NCI-H146 treated with DMSO at 0.1 percent for 48 hours (cell line): ENCODE results near the gene TBCK.

Experiments
- DNase-seq: peaks from one replicate; lab custom pipeline; 2025; ENCODE audit not compliant: unreplicated experiment; lab: John Stamatoyannopoulos, UW

The TBCK gene

DNA sequence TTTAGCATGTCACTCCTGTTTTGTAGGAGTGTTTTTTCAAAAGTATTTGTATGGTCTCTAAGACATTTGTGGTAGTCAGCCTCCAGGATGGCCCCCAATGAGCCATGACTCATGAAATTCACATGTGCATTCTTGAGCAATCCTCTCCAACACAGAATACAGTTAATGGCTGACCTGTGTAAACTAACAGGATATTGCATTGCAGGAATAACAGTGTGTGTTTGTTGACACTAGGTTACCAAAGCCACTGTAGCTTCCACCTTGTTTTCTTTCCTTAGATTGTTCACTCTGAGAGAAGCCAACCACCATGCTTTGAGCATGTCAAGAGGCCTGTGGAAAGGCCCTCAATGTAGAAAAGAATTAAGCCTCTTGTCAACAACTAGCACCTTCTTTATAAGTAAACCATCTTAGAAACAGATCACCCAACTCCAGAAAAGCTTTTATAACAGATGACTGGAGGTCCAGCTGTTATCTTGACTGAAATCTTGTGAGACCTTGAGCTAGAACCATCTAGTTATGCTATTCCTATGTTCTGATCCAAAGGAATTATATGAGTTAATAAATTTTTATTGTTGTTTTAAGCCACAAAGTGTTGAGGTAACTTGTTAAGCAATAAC is 28.5 kb downstream of the TBCK start:
- no peak for DNase-seq

DNA sequence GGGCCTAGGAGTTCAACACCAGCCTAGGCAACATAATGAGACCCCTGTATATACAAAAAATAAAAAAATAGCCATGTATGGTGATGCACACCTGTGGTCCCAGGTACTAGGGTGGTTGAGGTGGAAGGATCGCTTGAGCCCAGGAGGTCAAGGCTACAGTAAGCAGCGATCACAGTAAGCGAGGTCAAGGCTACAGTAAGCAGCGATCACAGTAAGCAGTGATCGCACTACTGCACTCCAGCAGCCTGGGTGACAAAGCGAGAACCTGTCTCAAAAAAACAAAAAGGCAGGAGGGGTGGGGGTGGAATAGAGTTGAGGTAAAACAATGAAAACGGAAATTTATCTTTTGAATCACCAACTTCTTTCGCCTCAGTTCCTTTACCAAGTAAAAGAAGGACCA is 29.4 kb downstream of the TBCK start:
- no peak for DNase-seq

DNA sequence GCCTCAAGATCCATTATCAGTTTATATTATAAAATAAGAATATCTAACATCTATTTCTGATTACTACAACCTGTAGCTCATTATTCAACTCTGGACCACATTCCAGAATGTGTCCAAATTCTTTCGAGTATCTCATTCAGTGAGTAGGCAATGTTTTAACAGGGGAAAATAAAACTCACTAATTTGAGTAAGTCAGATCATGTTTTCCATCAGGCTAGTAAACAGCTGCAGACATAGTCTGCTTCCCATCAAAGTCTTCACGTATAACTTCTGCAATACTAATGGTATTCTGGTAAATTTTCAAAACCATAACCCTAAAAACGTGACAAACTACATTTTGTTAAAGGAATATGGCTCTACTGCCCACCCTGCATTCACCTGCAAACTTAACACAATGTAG is 31.8 kb downstream of the TBCK start:
- DNase-seq = no peak

DNA sequence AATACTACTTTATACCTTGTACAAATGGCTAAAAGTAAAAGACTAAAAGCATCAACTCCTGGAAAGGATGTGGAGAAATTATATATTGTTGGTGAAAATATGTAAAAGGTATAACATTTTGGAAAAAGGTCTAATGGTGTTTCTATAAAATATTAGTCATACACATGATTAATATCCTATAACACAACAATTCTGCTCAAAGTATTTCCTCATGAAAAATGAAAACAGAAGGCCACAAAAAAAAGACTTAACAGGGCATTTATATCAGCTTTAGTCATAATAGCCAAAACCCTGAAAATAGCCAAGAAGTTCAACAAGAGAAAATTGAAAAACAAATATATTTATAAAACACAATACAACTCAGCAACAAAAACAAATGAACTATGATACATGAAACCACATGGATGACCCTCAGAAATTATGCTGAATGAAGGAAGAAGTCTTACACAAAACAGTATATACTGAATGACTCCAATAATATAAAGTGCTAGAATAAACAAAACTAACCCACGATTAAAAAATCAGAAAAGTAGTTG is 38.8 kb downstream of the TBCK start:
- DNase-seq = no peak

DNA sequence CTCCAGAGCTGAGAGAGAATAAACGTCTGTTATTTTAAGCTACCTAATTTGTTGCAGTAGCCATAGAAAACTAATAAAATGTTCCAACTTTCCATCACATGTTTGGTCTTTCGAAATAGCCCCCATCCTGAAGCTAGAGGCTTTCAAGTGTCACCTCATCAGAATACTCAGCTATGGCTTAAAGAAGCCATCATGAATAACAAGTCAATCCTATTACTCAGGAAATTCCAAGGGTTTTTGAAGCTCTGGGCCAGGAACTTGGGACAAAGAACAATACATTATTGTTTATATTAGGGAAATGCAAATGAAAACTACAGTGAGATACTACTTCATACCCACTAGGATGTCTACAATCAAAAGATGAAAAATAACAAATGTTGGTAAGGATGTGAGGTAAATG is 42.2 kb downstream of the TBCK start:
- DNase-seq = no peak

DNA sequence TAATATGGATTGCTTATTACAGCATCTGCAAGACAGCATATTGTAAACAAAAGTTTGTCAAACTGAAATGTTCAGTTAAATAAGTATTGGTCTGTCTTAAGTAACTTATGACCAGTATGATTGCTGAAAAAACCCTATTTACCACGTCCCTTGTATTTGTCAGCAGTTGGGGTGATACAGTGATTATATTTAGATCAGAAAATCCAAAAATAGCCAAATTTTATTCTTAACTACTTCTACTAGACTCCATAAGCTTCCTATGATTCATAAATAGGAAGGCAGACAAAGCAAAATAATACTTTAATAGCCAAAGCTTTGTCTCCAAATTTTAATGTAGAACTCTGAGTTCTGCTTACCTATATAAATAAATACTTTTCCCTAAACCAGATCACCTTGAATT is 45.3 kb downstream of the TBCK start:
- DNase-seq = no peak

DNA sequence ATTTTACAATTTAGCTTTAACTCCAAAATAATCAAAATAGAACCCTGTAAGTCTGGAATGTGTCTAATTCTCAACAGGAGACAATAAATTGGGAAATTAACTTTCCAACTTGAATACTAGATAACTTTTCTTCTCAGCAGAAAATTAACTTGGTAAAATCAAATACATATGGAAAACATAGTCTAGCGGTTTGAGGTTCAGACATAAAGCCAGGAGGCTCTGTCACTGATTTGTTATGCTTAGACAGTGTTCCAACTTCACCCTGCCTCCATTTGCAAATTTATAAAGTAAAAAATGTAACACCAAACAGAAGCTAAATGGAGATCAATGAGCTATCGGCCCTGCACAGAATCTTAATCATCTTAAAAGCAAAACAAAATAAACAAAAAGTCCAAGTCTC is 46.3 kb downstream of the TBCK start:
- no peak for DNase-seq

DNA sequence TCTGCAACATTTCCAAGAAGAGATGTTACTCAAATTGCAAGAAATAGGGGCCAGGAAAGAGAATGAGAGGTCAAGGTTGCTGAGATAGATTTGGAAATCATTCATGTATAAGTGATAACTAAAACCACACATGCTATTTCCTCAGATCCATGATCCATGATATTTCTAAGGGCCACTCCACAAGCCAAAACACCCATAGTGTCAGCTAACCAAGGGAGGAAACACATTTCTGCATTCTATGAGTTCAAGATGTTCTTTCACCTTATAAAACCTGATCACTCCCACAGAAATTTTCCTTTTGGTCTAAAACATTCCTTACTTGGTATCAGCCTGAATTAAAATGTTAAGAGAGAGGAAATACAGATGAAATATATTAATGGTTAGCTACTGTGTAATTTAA is 47.2 kb downstream of the TBCK start:
- no peak for DNase-seq

DNA sequence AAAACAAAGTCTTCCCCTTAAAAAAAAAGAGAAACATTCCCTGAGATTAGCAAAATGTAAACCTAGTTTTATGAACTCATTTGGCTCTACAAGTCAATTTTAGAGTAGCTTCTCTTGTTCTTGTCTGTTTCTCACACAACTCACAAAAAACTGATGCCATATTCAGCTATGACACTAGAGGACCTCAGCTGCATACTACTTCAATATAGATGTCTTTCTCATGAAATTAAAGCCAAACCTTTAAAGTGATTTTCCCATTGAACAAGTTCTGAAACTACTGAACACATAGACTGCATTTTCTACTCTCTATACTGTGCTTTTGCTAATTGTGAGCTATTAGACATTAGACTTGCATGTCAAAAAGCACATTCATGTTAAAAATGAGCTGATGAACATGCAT is 49.8 kb downstream of the TBCK start:
- DNase-seq = no peak

DNA sequence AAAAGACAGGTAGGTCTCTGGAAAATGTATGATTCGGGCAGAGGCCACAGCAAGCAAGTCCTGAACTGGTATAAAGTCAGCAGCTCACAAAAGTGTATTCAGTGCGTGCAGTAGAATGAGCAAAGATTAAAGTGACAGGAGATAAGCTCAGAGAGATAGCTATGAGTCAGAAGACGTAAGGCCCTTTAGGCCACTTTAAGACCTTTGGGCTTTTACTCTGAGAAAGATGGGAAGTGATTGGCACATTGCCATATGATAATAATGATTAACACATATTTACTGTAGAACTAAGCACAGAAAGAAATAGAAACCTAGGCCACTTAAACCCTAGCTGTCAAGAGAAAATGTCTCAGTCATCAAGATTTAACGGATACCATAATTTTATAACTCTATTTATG is 51.7 kb downstream of the TBCK start:
- no peak for DNase-seq

DNA sequence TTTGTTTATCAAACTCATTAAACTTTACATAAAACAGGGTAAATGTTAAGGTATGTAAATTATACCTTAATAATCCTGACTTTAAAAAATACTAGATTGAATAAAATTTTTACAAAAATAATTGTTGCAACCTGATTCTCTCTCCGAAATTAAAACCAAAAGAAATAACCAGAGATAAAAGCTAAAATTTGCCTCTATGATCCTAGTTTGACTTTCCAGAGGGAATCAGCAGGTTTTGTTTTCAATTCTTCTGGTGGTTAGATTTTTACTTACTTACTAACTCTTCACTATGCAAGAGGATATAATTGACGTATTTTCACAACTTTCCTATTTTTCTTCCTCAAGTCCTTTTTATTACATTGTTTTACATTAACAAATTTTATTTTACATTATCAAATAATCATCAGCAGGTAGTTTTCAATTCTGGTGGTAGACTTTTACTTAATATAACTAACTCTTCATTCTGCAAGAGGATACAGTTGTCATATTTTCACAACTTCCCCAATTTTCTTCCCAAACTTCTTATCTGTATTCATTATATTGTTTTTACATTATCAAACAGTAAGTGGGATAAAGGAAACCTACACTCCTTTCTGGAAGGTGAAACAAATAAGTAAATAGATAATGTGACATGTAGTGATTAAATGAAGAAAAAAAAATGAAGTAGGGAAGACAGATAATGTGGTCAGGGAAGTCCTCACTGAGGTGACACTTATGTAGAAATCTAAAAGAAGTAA is 52.2 kb downstream of the TBCK start:
- DNase-seq = no peak

DNA sequence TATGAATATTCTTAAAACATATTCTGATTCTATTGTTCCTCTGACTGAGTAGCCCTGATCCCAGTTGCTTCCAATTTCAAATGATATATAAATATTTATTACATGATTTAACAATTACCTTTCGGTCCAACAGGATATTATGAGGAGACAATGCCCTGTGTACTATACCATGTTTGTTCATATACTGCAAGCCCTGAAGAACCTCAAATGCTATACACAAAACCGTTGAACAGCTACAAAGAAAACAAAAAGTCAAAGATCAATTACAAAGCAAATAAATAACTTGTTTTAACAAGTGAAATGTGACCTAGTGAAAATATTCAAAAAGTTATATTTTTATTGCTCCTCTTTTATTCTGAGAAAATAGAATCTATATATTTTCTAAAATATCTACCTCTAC is 54.0 kb downstream of the TBCK start:
- no peak for DNase-seq

DNA sequence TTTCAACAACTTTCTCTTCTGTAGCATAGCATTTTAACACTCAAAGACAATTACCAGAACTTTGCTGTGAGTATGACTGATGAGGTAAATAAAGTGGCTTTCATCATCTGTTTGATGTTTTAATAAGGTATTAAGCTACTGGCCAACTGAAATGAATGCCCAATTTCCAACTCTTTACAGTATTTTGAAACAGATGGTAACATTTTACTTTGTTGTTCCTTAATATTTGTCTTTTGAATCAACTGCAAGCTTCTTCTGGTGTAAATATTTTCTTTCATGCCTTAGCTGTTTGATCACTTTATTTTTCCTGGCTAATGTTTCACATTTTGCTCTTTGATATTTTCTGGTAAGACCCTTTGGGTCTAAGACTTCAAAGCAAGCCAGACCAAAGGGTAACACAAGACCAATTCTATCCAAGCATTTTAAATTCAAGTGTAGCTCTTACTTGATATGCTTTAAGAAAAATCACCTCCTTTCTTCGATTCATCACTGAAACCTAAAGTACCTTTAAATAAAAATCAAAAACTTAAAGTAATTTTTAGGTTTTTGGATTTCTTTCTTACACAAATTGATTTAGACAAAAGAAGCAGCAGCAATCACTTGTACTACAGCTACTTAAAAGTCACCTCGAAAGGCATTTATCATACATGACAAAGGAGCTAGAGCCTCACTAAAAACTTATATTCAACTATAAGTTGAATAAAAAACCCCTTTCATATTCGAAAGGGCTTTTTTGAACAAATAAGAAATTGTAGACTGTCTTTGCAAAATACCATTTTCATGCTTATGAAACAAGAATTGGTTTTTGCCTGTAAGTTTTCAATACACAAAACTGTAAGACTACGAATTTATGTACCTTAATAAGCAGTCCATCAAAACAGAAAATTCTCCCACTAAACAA is 57.6 kb downstream of the TBCK start:
- DNase-seq = no peak

DNA sequence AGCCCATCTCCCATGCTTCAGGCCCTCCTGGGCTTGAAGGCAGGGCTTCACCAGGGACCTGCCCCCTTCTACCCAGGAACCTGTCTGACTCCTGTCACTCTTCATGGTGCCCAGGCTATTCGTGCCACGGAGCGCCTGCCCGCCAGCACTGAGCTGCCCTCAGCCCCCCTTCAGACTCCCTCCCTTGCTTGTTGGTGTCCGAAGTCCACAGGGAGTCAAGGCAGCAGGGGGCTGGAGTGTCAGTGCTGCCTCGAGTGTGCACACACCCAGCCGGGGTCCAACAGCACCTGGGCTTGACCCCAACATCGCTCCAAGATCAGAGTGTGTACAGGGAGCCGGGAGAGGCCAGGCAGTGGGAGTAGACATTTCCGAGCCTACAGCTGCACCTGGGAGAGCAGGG is 59.8 kb downstream of the TBCK start:
- no peak for DNase-seq

DNA sequence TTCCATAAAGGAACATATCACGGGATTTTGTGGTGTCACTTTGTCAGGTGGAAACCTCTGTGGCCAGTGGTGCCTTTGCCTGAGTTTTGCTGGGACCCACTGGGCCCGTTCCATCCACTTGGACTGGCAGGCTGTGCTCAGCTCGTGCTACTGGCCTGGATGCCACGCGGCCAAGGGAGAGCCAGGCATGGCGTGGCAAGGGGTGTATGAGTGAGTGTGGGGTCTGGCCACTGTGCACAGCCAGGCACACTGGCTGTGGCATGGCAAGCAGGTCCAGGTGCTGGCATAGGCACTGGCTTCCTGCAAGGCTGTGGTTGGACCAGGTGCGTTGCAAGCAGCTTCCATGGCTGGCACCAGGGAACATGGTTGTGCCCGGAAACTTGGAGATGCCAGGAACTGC is 60.8 kb downstream of the TBCK start:
- DNase-seq = no peak

DNA sequence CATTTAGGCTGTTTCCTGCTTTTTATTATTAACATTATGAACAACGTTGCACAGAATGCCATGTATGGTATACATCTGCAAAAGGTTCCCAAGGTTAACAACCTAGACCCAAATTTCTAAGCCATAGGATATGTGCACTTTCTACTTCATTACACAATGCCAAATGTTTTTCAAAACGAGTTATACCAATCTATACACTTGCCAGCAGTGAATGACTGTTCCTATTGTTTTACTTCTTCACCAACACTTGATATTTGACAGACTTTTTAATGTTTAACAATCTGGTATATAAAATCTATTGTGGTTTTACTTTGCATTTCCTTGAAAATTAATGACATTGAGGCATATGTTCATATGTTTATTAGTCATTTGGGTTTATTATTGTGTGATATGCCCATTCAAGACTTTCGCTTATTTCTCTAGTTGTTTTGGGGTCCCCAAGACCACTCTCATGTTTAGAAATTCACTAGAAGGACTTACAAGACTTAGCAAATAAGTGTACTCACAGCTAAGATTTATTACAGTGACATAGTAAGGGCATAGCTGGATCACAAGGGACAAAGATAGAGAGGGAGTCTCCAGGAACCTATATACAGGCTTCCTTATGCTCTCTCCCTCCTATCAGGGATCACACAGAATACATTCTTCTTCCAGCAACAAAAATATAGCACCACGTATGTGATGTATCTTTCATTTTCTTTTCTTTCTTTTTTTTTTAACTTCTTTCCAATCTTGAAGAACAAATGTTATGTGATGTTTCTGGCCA is 62.5 kb downstream of the TBCK start:
- no peak for DNase-seq

DNA sequence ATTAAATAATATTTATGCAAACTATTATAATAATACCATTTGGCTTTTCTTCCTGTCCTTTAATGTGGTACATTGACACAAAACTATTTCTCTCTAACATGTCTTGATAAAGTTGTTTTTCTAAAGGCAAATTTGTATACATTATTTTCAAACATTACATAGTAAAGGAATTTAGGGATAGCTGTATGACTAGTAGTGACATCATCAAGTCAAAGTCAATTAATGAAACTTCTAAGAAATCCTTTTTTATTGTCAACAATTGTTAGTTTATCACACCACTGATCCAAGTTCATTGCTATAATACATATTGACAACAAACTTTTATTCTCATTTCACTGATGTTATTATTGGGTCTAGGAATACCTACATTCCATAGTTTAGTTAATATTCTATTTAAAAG is 68.4 kb downstream of the TBCK start:
- DNase-seq = no peak

DNA sequence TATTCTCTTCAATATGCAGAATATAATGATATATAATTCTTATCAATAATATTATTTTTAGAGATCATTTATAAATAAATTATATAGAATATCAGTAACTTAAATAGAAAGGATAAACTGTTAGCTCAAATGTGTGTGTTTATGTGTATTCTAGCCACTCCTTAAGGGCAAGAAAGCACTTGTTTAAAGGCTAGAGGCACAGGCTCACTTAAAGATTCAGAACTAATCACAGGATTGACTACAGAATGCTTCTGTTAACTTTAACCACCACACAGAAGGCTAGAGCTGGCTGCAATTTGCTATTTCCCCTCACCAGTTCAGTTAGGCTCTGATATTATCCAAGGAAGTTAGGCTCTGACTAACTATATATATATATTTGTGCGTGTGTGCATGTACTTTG is 69.6 kb downstream of the TBCK start:
- DNase-seq = no peak

DNA sequence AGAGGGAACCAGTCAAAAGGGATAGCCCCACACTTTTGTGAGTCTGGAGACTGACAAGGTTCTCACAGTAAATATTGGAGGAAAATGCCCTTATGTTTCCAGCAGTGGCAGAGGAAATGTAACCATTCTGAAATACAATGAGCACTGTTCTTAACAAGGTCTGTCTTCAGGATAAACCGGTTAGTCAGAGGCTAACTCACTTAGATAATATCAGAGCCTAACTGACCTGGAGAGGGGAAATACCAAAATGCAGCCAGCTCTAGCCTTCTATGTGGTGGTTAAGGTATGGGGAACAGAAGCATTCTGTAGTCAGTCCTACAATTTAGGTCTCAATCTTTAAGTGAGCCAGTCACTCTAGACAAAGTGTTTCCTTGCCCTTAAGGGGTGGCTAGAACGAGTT is 70.8 kb downstream of the TBCK start:
- DNase-seq = no peak

DNA sequence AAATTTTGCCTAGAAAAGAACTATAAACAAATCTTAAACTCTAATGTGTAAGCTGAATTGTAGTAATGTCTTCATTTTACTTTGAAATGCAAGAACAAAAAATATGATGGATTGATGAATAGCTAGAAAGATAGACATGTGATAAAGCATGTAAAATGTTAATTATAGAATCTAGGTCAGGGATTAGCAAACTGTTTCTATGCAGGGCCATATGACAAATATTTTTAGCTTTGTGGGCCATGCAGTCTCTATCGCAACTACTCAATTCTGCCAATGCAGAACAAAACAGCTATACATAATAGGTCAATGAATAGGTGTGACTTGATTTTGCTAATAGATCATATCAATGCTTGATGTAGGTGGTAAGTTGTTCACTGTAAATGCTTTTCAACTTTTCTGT is 75.3 kb downstream of the TBCK start:
- DNase-seq = no peak

DNA sequence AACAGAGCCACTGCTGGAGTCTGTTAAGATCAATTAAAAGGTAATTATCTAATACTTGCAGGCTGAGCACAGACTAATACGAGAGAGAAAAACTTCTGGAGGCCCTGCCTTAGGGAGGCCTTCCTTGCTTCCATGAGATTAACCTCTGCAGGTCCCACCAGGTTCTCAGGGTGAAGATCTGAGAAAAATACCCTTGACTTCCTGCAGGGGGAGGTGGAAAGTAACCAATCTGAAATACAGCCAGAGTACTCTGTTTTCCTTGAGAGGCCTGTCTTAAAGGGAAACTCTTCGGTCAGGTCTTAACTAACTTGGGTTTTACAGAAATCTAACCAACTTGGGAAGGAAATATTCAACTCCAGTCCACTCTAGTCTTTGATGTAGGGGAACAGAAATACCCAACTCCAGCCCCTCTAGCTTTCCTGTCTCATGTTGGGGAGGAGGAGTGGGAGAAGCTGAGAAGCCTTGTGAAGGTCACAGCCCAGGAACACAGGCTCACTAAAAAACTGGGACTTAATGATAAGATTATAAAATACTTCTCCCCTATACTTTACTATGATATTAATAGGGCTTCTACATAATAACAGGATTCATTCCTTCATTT is 77.1 kb downstream of the TBCK start:
- no peak for DNase-seq
